HCT116 (cell line): Measurements from ENCODE around the gene TMEM50A.

Source experiments
- CTCF ChIP-seq, 3 experiments: fragments of 200-600 bp in 1 of 3; sonication (generic) in 1 of 3; IDR thresholded peaks in 2 of 3; conservative IDR thresholded peaks in 1 of 3; 2 replicates each; pipeline ENCODE4 v1.5.1; 2012 to 2017; ENCODE audit warnings: low read depth in 2 of 3, low read length in 2 of 3, antibody characterized with exemption in 1 of 3, borderline replicate concordance in 1 of 3, control low read depth in 1 of 3, mild to moderate bottlenecking in 1 of 3, mixed read lengths in 1 of 3, mixed run types in 1 of 3, moderate library complexity in 1 of 3; ENCODE audit not compliant: insufficient read depth in 1 of 3
- ELF1 ChIP-seq: IDR thresholded peaks from 2 replicates; pipeline ENCODE4 v1.6.1; 2012; ENCODE audit warnings: low read depth, borderline replicate concordance
- POLR2AphosphoS5 ChIP-seq: IDR thresholded peaks from 2 replicates; pipeline ENCODE4 v1.6.1; 2011; ENCODE audit warnings: mild to moderate bottlenecking, low read depth, low read length, moderate library complexity
- SP1 ChIP-seq: IDR thresholded peaks from 2 replicates; pipeline ENCODE4 v1.6.1; 2012; ENCODE audit warnings: low read depth
- YY1 ChIP-seq: IDR thresholded peaks from 2 replicates; pipeline ENCODE4 v1.6.1; 2011; ENCODE audit warnings: low read length, low read depth, moderate library complexity, mild to moderate bottlenecking; ENCODE audit not compliant: insufficient replicate concordance; ENCODE audit errors: extremely low read depth

DNA sequence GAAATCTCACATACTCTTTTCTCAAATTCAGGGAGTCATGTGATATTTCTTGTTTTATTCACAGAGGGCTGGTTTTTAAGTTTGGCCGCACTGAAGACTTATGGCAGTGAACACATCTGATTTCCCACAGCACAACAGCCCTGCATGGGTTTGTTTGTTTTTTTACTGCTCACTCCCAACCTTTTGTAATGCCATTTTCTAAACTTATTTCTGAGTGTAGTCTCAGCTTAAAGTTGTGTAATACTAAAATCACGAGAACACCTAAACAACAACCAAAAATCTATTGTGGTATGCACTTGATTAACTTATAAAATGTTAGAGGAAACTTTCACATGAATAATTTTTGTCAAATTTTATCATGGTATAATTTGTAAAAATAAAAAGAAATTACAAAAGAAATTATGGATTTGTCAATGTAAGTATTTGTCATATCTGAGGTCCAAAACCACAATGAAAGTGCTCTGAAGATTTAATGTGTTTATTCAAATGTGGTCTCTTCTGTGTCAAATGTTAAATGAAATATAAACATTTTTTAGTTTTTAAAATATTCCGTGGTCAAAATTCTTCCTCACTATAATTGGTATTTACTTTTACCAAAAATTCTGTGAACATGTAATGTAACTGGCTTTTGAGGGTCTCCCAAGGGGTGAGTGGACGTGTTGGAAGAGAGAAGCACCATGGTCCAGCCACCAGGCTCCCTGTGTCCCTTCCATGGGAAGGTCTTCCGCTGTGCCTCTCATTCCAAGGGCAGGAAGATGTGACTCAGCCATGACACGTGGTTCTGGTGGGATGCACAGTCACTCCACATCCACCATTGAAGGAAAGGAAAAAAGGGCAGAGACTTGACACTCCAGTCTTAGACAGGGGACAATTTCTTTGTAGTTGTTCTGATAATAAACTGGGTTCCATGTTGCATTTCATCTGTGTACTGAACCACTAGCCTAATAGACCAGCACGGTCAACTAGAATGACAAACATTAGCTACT, 22.8 kb downstream of the TMEM50A start:
- TF ChIP-seq CTCF (IDR thresholded peaks at IDR 0.05 in 2 of 3, conservative IDR thresholded peaks at IDR 0.05 in 1 of 3; ENCODE audit: borderline replicate concordance in 1 of 3, insufficient read depth in 1 of 3, low read depth in 2 of 3, low read length in 2 of 3) (no peak), YY1 (no peak), SP1 (no peak; the same call in 1 of the 2 replicates), ELF1 (no peak), POLR2AphosphoS5 (no peak)
